Adipocyte (in vitro differentiated cells): ENCODE measurements around the gene KRTAP4-1.
"Not testable (repeated sequence)": the region's sequence is repeated elsewhere in the genome, so short reads cannot be mapped to it uniquely, and the experiment has no call there.

Source experiments
- DNase-seq: peaks from one replicate; pipeline ENCODE4 v3.0.0-alpha.2; 2015; ENCODE audit warnings: low read depth
- H3K27me3 ChIP-seq: replicated peaks from 2 replicates; pipeline ENCODE4 v1.7.0; 2013; ENCODE audit warnings: mild to moderate bottlenecking, low read length, moderate library complexity; ENCODE audit not compliant: control insufficient read depth, insufficient read depth
- H3K36me3 ChIP-seq: 2 replicates; pipeline ENCODE4 v1.7.0; 2013; ENCODE audit warnings: low read length, mild to moderate bottlenecking, moderate library complexity; ENCODE audit not compliant: control insufficient read depth, insufficient read depth, severe bottlenecking
- H3K4me1 ChIP-seq: 2 replicates; pipeline ENCODE4 v1.7.0; 2013; ENCODE audit warnings: mild to moderate bottlenecking, low read length, moderate library complexity; ENCODE audit not compliant: control insufficient read depth, insufficient read depth
- H3K4me3 ChIP-seq: 2 replicates; pipeline ENCODE4 v1.7.0; 2013; ENCODE audit warnings: mild to moderate bottlenecking, low read length, moderate library complexity
- H3K9ac ChIP-seq: 2 replicates; pipeline ENCODE4 v1.7.0; 2013; ENCODE audit warnings: mild to moderate bottlenecking, low read length, moderate library complexity
- H3K9me3 ChIP-seq: 2 replicates; pipeline ENCODE4 v1.7.0; 2013; ENCODE audit warnings: mild to moderate bottlenecking, low read length, moderate library complexity; ENCODE audit not compliant: control insufficient read depth

The KRTAP4-1 gene

DNA sequence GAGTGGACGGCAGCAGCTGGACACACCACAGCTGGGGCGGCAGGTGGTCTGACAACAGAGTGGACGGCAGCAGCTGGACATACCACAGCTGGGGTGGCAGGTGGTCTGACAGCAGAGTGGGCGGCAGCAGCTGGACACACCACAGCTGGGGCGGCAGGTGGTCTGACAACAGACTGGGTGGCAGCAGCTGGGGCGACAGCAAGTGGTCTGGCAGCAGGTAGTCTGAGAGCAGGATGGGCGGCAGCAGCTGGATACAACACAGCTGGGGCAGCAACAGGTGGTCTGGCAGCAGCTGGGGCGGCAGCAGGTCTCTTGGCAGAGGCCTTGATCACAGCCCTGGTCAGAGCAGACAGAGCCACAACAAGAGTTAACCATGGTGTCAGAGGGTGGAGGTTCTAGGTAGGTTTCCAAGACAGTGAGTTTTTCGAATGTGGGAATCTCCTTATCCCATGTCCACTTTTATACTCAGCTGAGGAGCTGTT lies at the start of gene KRTAP4-1:
KRTAP4-1 (minus strand) TSS at position 432 of the 482 bp plus-strand sequence; CDS start at position 375, 57 bp downstream.
- no peak within 1 kb of the TSS for H3K9ac ChIP-seq
- no peaks in the 10 kb centered on the region for H3K27me3 ChIP-seq
- DNase-seq = no peak
- H3K4me3 ChIP-seq = no peak within 1 kb of the TSS
- H3K36me3 ChIP-seq = no peaks in the 10 kb centered on the region
- peaks cover 2% of the 10 kb centered on the region for H3K4me1 ChIP-seq
- H3K9me3 ChIP-seq = no peaks in the 10 kb centered on the region

DNA sequence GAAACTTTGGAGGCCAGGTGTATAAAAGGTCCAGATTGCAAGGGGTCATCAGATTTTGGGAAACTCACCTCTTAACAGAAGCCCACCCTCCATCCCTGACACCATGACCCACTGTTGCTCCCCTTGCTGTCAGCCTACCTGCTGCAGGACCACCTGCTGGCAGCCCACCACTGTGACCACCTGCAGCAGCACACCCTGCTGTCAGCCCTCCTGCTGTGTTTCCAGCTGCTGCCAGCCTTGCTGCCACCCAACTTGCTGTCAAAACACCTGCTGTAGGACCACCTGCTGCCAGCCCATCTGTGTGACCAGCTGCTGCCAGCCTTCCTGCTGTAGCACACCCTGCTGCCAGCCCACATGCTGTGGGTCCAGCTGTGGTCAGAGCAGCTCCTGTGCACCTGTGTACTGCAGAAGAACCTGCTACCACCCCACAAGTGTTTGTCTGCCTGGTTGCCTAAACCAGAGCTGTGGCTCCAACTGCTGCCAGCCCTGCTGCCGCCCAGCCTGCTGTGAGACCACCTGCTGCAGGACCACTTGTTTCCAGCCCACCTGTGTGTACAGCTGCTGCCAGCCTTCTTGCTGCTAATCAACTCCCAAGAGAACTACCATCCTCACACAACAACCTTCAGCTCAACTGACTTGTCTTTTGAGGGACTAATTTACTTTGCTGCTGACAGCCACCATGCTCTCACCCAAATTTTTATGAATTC lies 47.8 kb upstream of the KRTAP4-1 start, which contains the start of gene KRTAP9-3:
KRTAP9-3 (plus strand) TSS at position 51 of the 707 bp plus-strand sequence; CDS start at position 104, 53 bp downstream.
- DNase-seq, H3K9ac ChIP-seq, H3K4me1 ChIP-seq, H3K9me3 ChIP-seq, H3K36me3 ChIP-seq, H3K4me3 ChIP-seq: not testable (repeated sequence)
- peaks cover 16% of the 10 kb centered on the region for H3K27me3 ChIP-seq

GRCh38 chr17:41231731-41232130 lies 47.0 kb upstream of the KRTAP4-1 start:
- DNase-seq = no peak
- Histone ChIP-seq H3K4me3 (no peak overlapping the region), H3K9me3 (no peaks in the 10 kb centered on the region), H3K9ac (no peak overlapping the region), H3K27me3 (peaks cover 16% of the 10 kb centered on the region), H3K36me3 (no peaks in the 10 kb centered on the region), H3K4me1 (peaks cover 6% of the 10 kb centered on the region)

GRCh38 chr17:41230094-41230493 lies 45.4 kb upstream of the KRTAP4-1 start:
- Histone ChIP-seq H3K4me1 (peaks cover 6% of the 10 kb centered on the region), H3K9ac (no peak overlapping the region), H3K4me3 (no peak overlapping the region), H3K9me3 (no peaks in the 10 kb centered on the region), H3K36me3 (no peaks in the 10 kb centered on the region), H3K27me3 (peaks cover 21% of the 10 kb centered on the region)
- no peak for DNase-seq

GRCh38 chr17:41226598-41227095 lies 41.9 kb upstream of the KRTAP4-1 start, which contains the start of gene KRTAP9-2:
KRTAP9-2 (plus strand) TSS chr17:41226648; CDS start chr17:41226655, 7 bp downstream.
- H3K4me3 ChIP-seq, H3K27me3 ChIP-seq, H3K4me1 ChIP-seq, H3K9me3 ChIP-seq, H3K36me3 ChIP-seq, H3K9ac ChIP-seq, DNase-seq: not testable (repeated sequence)

DNA sequence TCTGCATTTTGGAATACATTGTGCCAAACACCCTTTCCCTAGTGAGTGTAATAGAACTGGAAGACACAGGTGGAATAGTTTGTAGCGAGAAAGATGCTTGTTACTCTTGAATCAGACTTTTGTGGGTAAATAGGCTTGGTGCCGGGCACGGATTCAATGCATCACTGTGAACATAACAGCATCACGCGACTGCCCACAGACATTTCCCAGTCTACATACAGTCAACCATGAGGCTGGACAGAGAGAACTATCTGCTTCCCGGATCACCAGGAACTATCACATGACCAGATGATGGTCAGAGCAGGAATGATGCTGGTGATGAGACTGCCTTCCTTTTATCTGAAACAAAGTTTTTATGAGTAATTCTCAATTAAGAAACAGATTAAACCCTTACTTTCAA lies 41.3 kb upstream of the KRTAP4-1 start:
- H3K9ac ChIP-seq = no peak overlapping the region
- H3K36me3 ChIP-seq = no peaks in the 10 kb centered on the region
- H3K4me3 ChIP-seq = no peak overlapping the region
- no peak for DNase-seq
- peaks cover 5% of the 10 kb centered on the region for H3K27me3 ChIP-seq
- H3K4me1 ChIP-seq = no peaks in the 10 kb centered on the region
- H3K9me3 ChIP-seq = no peaks in the 10 kb centered on the region

DNA sequence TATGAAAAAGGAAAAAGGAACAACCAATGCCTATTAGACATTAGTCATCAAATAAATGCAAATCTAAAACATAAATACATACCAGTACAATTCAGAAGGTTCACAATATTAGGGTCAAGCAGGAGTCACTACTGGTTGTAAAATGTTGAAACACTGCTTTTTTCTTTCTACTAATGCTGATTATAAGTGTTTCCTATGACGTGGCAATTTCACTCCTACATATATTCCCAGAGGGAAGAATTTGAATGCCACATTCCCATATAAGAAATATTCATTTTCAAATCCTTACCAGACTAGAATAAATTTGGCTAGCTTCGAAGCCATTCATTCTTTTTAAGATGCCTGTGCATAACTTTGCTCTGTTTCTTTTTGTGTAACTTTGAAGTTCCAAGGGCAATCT lies 39.1 kb upstream of the KRTAP4-1 start:
- Histone ChIP-seq H3K4me3 (no peak overlapping the region), H3K4me1 (no peaks in the 10 kb centered on the region), H3K36me3 (no peaks in the 10 kb centered on the region), H3K9ac (no peak overlapping the region), H3K9me3 (no peaks in the 10 kb centered on the region), H3K27me3 (peaks cover 5% of the 10 kb centered on the region)
- peak; percentile 12 for DNase-seq

GRCh38 chr17:41215681-41216080 lies 31.0 kb upstream of the KRTAP4-1 start:
- Histone ChIP-seq H3K4me1 (no peaks in the 10 kb centered on the region), H3K27me3 (no peaks in the 10 kb centered on the region), H3K9me3 (no peaks in the 10 kb centered on the region), H3K4me3 (no peak overlapping the region), H3K9ac (no peak overlapping the region), H3K36me3 (no peaks in the 10 kb centered on the region)
- no peak for DNase-seq

GRCh38 chr17:41212524-41213169 lies 27.9 kb upstream of the KRTAP4-1 start:
- DNase-seq = no peak
- H3K9me3 ChIP-seq = peaks cover 5% of the 10 kb centered on the region
- no peak overlapping the region for H3K9ac ChIP-seq
- no peaks in the 10 kb centered on the region for H3K36me3 ChIP-seq
- H3K4me1 ChIP-seq = no peaks in the 10 kb centered on the region
- H3K4me3 ChIP-seq = no peak overlapping the region
- H3K27me3 ChIP-seq = no peaks in the 10 kb centered on the region

DNA sequence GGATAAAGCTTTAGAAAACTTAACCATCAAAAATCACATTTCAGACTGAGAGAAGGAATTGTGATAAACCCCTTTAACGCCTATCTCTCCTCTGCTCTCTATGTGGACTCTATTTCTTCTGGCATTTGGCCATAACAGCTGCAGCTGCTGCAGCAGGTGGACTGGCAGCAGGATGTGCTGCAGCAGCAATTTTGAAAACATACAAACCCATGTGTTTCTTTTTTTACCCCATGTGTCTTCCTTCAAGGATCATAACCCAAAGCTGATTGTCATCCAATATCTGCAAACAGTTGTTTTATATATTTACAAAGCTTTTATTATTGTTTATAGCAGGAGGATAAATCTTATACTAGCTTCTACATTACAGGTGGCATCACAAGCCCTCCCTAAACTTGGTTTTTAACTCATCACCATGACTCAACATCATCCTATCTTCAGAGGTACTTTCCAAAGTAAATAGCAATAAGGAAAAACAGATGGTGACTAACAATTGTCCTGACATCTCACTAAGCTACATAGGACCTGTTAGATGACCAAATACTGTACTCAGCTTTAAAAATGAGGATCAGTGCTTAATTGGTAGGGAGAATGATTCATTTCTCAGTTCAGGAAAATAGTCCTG lies 27.2 kb upstream of the KRTAP4-1 start:
- no peak overlapping the region for H3K9ac ChIP-seq
- H3K4me3 ChIP-seq = no peak overlapping the region
- peaks cover 5% of the 10 kb centered on the region for H3K9me3 ChIP-seq
- H3K36me3 ChIP-seq = no peaks in the 10 kb centered on the region
- DNase-seq = peak; percentile 33
- no peaks in the 10 kb centered on the region for H3K27me3 ChIP-seq
- H3K4me1 ChIP-seq = no peaks in the 10 kb centered on the region

GRCh38 chr17:41199421-41200078 lies 14.8 kb upstream of the KRTAP4-1 start:
- Histone ChIP-seq H3K27me3 (no peaks in the 10 kb centered on the region), H3K9me3 (peaks cover 3% of the 10 kb centered on the region), H3K9ac (no peak overlapping the region), H3K4me1 (no peaks in the 10 kb centered on the region), H3K4me3 (no peak overlapping the region), H3K36me3 (no peaks in the 10 kb centered on the region)
- DNase-seq = no peak
